B cell (primary cell): ENCODE measurements around the gene ZCCHC12.

Experiments used
- CTCF ChIP-seq: fragments of 200-600 bp; IDR thresholded peaks from one replicate; pipeline ENCODE4 v1.8.0; 2022; ENCODE audit warnings: antibody characterized with exemption, mild to moderate bottlenecking
- EZH2 ChIP-seq: IDR thresholded peaks from 2 replicates; pipeline ENCODE4 v1.6.1; 2012; ENCODE audit warnings: borderline replicate concordance, low read depth, mild to moderate bottlenecking, moderate library complexity, low read length; ENCODE audit not compliant: insufficient read depth, poor library complexity, severe bottlenecking

DNA sequence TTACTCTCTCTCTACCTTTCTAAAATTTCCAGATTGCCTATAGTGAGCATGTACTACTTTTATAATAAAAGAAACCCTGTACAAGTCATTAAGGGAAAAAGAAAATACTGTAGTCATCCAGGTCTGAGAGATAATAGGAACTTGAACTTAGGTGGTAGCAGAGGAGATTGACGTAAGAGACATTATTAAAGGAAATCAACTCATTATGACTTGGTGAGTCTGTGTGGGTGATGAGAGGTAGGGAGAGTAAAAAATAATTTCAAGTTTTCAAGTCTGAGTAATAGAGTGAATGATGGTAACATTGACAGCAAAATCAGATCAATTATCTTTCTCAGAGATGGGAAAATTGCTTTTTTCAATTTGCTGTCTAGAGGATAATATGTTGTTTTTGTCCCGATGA lies 44.0 kb upstream of the ZCCHC12 start:
- no peak for TF ChIP-seq CTCF
- TF ChIP-seq EZH2: no peak
